ENCODE results near the gene DZIP1. TPM values are rescaled to one million over a fixed set of nuclear protein-coding genes. Genes with fewer than 3 reads are reported as not detected.
A peak's percentile ranks its signal among the peaks of the same experiment; 100 is the strongest.
"Not testable (repeated sequence)": the region's sequence is repeated elsewhere in the genome, so short reads cannot be mapped to it uniquely, and the experiment has no call there.

The DZIP1 gene, protein sequence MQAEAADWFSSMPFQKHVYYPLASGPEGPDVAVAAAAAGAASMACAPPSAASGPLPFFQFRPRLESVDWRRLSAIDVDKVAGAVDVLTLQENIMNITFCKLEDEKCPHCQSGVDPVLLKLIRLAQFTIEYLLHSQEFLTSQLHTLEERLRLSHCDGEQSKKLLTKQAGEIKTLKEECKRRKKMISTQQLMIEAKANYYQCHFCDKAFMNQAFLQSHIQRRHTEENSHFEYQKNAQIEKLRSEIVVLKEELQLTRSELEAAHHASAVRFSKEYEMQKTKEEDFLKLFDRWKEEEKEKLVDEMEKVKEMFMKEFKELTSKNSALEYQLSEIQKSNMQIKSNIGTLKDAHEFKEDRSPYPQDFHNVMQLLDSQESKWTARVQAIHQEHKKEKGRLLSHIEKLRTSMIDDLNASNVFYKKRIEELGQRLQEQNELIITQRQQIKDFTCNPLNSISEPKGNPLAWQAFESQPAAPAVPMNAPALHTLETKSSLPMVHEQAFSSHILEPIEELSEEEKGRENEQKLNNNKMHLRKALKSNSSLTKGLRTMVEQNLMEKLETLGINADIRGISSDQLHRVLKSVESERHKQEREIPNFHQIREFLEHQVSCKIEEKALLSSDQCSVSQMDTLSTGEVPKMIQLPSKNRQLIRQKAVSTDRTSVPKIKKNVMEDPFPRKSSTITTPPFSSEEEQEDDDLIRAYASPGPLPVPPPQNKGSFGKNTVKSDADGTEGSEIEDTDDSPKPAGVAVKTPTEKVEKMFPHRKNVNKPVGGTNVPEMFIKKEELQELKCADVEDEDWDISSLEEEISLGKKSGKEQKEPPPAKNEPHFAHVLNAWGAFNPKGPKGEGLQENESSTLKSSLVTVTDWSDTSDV
- polyA plus RNA-seq (2013, experiment 1 of 4) = 49.8 TPM
- polyA plus RNA-seq (2013, experiment 2 of 4) = 49.6 TPM
- polyA plus RNA-seq (2013, experiment 3 of 4) = 50.0 TPM
- 52.2 TPM for polyA plus RNA-seq (2013, experiment 4 of 4)

DNA sequence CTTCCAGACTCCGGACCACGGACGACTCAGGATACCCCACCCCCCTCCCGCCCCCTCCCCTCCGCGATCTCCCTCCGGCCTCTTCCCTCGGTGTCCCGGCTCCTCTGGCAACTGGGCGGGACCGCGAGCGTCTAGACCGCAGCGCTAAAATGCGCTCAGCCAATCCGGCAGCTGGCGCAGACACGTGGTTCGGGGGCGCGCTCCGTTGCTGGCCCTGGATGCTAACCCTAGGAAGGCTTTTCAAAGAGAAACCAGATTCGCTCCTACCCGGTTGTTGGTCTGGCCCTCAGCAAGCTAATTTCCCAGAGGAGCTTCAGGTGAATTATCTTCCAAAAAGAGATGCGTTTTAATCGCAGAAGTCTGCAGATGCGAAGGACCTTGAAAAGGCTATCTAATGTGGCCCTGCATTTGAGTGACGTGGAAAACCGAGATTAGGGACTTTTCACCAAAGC, at the start of gene DZIP1:
Gene DZIP1 (minus strand): TSS at position 106 of the 452 bp plus-strand sequence. CDS start 2,677 bp downstream, outside the sequence.
- Histone ChIP-seq H3K4me1 (ENCODE audit: control insufficient read depth, insufficient read depth, low read length) (peaks cover 14% of the 10 kb centered on the region), H3K4me3 (ENCODE audit: insufficient read depth, low read depth, low read length) (peak within 1 kb of the TSS; percentile 77), H3K27ac (ENCODE audit: insufficient read depth, low read depth, low read length, poor library complexity, severe bottlenecking) (peak within 1 kb of the TSS; percentile 82), H3K36me3 (ENCODE audit: control insufficient read depth, insufficient read depth, low read length) (peaks cover 5% of the 10 kb centered on the region), H3K27me3 (ENCODE audit: control insufficient read depth, insufficient read depth, low read length, poor library complexity, severe bottlenecking) (no peaks in the 10 kb centered on the region), H3K9me3 (ENCODE audit: control insufficient read depth, low read length) (no peaks in the 10 kb centered on the region)
- 7% methylated on average over 28 to 30 of the region's 30 CpGs for WGBS, 2 experiments

DNA sequence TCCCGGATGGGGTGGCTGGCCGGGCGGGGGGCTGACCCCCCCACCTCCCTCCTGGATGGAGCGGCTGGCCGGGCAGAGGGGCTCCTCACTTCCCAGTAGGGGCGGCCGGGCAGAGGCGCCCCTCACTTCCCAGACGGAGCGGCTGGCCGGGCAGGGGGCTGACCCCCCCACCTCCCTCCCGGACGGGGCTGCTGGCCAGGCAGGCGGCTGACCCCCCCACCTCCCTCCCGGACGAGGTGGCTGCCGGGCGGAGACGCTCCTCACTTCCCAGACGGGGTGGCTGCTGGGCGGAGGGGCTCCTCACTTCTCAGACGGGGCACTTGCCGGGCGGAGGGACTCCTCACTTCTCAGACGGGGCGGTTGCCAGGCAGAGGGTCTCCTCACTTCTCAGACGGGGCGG, 46.5 kb upstream of the DZIP1 start:
- 95% methylated on average over 28 of the region's 28 CpGs for WGBS, 2 experiments
- not testable (repeated sequence) for H3K9me3 ChIP-seq (ENCODE audit: control insufficient read depth, low read length); H3K36me3 ChIP-seq (ENCODE audit: control insufficient read depth, insufficient read depth, low read length); H3K27ac ChIP-seq (ENCODE audit: insufficient read depth, low read depth, low read length, poor library complexity, severe bottlenecking); H3K27me3 ChIP-seq (ENCODE audit: control insufficient read depth, insufficient read depth, low read length, poor library complexity, severe bottlenecking); H3K4me3 ChIP-seq (ENCODE audit: insufficient read depth, low read depth, low read length); H3K4me1 ChIP-seq (ENCODE audit: control insufficient read depth, insufficient read depth, low read length)

DNA sequence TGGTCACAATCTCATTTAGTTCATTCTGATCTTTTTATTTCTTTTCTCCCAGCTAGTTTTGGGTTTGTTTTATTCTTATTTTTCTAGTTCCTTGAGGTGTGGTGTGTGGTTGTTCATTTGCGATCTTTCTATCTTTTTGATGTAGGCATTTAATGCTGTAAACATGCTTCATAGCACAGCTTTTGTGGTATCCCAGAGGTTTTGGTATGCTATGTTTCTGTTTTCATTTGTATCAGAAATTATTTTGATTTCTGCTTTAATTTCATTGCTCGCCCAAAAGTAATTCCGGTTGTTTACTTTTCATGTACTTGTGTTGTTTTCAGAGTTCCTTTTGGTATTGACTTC, 45.0 kb upstream of the DZIP1 start:
- WGBS, 2 experiments = 95 to 97% methylated on average over 3 of the region's 3 CpGs
- Histone ChIP-seq H3K27me3 (ENCODE audit: control insufficient read depth, insufficient read depth, low read length, poor library complexity, severe bottlenecking) (no peaks in the 10 kb centered on the region), H3K9me3 (ENCODE audit: control insufficient read depth, low read length) (no peaks in the 10 kb centered on the region), H3K4me1 (ENCODE audit: control insufficient read depth, insufficient read depth, low read length) (no peaks in the 10 kb centered on the region), H3K36me3 (ENCODE audit: control insufficient read depth, insufficient read depth, low read length) (no peaks in the 10 kb centered on the region), H3K27ac (ENCODE audit: insufficient read depth, low read depth, low read length, poor library complexity, severe bottlenecking) (no peak overlapping the region), H3K4me3 (ENCODE audit: insufficient read depth, low read depth, low read length) (no peak overlapping the region)

DNA sequence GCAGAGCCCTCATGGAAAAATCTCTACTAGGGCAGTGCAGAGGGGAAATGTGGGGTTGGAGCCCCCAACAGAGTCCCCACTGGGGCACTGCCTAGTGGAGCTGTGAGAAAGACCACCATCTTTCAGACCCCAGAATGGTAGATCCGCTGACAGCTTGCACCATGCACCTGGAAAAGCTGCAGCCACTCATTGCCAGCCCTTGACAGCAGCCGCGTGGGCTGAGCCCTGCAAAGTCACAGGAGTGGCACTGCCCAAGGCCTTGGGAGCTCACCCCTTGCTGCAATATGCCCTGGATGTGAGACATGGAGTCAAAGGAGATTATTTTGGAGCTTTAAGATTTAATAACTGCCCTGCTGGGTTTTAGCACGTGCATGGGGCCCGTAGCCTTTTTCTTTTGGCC, 40.5 kb upstream of the DZIP1 start:
- not testable (repeated sequence) for H3K27ac ChIP-seq (ENCODE audit: insufficient read depth, low read depth, low read length, poor library complexity, severe bottlenecking); H3K27me3 ChIP-seq (ENCODE audit: control insufficient read depth, insufficient read depth, low read length, poor library complexity, severe bottlenecking); H3K4me1 ChIP-seq (ENCODE audit: control insufficient read depth, insufficient read depth, low read length); H3K9me3 ChIP-seq (ENCODE audit: control insufficient read depth, low read length); H3K36me3 ChIP-seq (ENCODE audit: control insufficient read depth, insufficient read depth, low read length); H3K4me3 ChIP-seq (ENCODE audit: insufficient read depth, low read depth, low read length)
- 82 to 95% methylated on average over 5 of the region's 5 CpGs for WGBS, 2 experiments

DNA sequence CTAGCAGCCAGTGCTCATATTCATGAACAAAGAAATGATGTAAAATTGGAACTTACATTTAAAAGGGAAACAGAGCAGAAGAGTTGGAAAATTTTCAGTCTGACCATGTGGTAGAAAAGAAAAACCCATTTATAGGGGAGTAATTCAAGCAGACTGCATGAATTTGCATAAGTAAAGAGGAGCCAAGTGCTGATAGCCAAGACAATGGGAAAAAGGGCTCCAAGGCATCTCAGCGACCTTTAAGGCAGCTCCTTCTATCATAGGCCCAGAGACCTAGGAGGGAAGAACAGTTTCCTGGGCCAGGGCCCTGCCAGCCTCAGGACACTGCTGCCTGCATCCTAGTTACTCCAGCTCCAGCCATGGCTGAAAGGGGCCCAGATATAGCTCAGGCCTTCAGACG, 39.9 kb upstream of the DZIP1 start:
- Histone ChIP-seq H3K4me3 (ENCODE audit: insufficient read depth, low read depth, low read length) (no peak overlapping the region), H3K4me1 (ENCODE audit: control insufficient read depth, insufficient read depth, low read length) (no peaks in the 10 kb centered on the region), H3K36me3 (ENCODE audit: control insufficient read depth, insufficient read depth, low read length) (no peaks in the 10 kb centered on the region), H3K27me3 (ENCODE audit: control insufficient read depth, insufficient read depth, low read length, poor library complexity, severe bottlenecking) (no peaks in the 10 kb centered on the region), H3K9me3 (ENCODE audit: control insufficient read depth, low read length) (no peaks in the 10 kb centered on the region), H3K27ac (ENCODE audit: insufficient read depth, low read depth, low read length, poor library complexity, severe bottlenecking) (no peak overlapping the region)
- WGBS, 2 experiments = 61 to 66% methylated on average over 2 of the region's 2 CpGs

DNA sequence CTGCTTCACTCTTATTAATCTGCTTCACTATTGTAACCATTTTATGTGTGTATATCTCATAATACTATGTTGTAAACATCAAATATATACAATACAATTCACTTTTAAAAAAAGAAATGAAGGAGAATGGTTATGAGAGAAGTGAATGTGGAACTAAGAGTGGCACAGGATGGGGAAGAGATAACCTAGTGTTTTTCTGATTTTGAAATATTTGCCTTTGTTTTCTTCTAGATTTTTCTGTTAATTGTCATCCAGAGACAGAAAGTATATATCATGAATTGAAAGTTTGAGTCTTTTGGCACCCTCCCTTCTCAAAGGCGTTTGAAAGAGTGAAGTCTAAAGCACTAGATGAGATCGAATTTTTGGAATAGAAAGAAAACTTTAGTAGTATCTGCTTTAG, 35.2 kb upstream of the DZIP1 start:
- H3K4me1 ChIP-seq (ENCODE audit: control insufficient read depth, insufficient read depth, low read length) = no peaks in the 10 kb centered on the region
- H3K27me3 ChIP-seq (ENCODE audit: control insufficient read depth, insufficient read depth, low read length, poor library complexity, severe bottlenecking) = peaks cover 7% of the 10 kb centered on the region
- WGBS, 2 experiments = 83 to 95% methylated on average over 2 of the region's 2 CpGs
- no peaks in the 10 kb centered on the region for H3K9me3 ChIP-seq (ENCODE audit: control insufficient read depth, low read length)
- H3K4me3 ChIP-seq (ENCODE audit: insufficient read depth, low read depth, low read length) = no peak overlapping the region
- no peaks in the 10 kb centered on the region for H3K36me3 ChIP-seq (ENCODE audit: control insufficient read depth, insufficient read depth, low read length)
- H3K27ac ChIP-seq (ENCODE audit: insufficient read depth, low read depth, low read length, poor library complexity, severe bottlenecking) = no peak overlapping the region

DNA sequence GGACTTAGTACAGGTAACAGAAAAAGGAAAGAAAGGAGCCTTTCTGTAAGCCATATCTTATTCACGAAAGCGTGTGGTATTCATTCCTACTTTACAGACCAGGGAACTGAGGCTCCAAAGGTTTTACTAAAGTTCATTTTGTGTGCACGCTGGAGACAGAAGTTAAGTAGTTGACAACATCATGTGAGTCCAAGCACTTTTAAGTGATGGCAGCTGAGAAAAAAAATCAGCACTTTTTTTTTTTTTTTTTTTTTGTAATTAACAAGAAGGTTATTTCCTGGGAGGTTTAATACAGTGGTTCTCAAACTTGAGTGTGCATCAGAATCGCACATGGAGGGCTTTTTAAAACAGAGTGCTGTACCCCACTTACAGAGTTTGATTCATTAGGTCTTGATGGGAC, 34.5 kb upstream of the DZIP1 start:
- Histone ChIP-seq H3K9me3 (ENCODE audit: control insufficient read depth, low read length) (no peaks in the 10 kb centered on the region), H3K36me3 (ENCODE audit: control insufficient read depth, insufficient read depth, low read length) (no peaks in the 10 kb centered on the region), H3K4me1 (ENCODE audit: control insufficient read depth, insufficient read depth, low read length) (no peaks in the 10 kb centered on the region), H3K27me3 (ENCODE audit: control insufficient read depth, insufficient read depth, low read length, poor library complexity, severe bottlenecking) (peaks cover 7% of the 10 kb centered on the region), H3K4me3 (ENCODE audit: insufficient read depth, low read depth, low read length) (no peak overlapping the region), H3K27ac (ENCODE audit: insufficient read depth, low read depth, low read length, poor library complexity, severe bottlenecking) (no peak overlapping the region)
- WGBS, 2 experiments = 89 to 94% methylated on average over 4 of the region's 4 CpGs

DNA sequence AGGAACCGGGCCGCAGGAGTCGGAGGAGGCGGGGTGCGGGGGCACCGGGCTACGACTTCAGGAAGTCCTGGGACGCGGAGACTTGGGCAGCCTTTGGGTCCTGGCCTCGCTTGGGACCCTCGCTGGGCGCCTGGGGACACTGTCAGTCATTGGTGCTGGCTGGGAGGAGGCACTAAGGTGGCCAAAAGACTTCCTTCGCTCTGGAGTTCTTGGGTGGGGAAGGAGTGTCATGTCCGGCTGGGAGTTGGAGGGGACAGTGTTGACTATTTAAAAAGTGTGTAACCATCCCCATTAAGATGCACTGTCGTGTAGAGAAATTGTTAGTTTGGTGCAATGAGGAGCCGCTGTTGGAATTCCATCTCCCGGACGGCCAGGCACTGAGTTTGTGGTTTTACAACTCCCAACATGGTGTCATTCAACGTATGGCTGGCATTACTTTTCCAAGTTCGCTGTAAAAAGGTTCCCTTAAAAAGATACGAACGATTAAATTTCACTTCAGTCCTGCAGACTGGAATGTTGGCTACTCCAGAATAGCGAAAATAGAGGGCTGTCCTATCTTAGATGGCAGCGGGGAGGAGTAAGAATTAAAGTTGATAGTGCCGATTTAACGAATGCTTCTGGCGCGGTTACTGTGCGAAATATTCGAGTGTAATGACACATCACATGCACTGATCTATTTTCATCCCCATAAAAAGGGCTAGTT, 33.2 kb upstream of the DZIP1 start:
- no peaks in the 10 kb centered on the region for H3K4me1 ChIP-seq (ENCODE audit: control insufficient read depth, insufficient read depth, low read length)
- H3K27me3 ChIP-seq (ENCODE audit: control insufficient read depth, insufficient read depth, low read length, poor library complexity, severe bottlenecking) = peaks cover 7% of the 10 kb centered on the region
- WGBS, 2 experiments = 2 to 4% methylated on average over 30 of the region's 30 CpGs
- H3K4me3 ChIP-seq (ENCODE audit: insufficient read depth, low read depth, low read length) = peak overlapping the region; percentile 83
- no peaks in the 10 kb centered on the region for H3K9me3 ChIP-seq (ENCODE audit: control insufficient read depth, low read length)
- no peak overlapping the region for H3K27ac ChIP-seq (ENCODE audit: insufficient read depth, low read depth, low read length, poor library complexity, severe bottlenecking)
- H3K36me3 ChIP-seq (ENCODE audit: control insufficient read depth, insufficient read depth, low read length) = no peaks in the 10 kb centered on the region

DNA sequence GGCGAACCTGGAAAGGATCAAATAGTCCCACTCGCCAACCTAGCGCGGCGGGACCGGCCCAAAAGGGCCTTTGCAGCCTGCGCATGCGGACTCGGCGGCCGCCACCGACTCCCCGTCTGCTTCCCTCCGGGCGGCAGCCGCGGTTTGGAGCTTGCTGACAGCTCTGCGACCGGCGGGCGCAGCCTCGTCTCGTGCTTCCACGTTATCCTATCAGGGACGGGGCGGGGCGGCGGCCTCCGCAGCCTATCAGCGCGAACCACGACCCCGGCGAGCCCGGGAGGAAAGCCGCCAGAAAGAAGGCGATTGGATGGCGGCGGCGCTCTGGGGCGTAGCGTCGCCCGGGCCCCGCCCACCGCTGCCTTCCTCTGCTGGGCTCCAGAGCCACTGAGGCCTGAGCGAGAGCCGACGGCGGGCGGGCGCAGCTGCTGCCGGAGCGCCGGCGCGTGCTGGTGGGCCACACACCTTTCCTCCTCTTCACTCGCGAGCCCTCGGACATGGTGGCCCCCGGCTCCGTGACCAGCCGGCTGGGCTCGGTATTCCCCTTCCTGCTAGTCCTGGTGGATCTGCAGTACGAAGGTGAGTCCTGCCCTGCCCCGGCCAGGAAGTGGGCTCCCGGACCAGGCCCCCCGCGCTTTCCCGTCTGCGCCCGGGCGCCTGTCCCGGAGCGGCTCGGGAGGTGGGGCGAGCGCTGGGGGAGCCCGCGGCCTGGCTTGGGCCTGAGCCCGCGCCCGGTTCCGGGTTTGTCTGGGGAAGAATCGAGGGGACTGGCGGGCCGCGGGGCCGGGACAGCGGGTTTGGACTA, 32.5 kb upstream of the DZIP1 start, which contains the start of gene DNAJC3:
Gene DNAJC3 (plus strand): TSS at position 378 of the 802 bp plus-strand sequence. CDS start 117 bp downstream, at position 495.
- Histone ChIP-seq H3K4me1 (ENCODE audit: control insufficient read depth, insufficient read depth, low read length) (no peaks in the 10 kb centered on the region), H3K27me3 (ENCODE audit: control insufficient read depth, insufficient read depth, low read length, poor library complexity, severe bottlenecking) (peaks cover 7% of the 10 kb centered on the region), H3K4me3 (ENCODE audit: insufficient read depth, low read depth, low read length) (peak within 1 kb of the TSS; percentile 83), H3K36me3 (ENCODE audit: control insufficient read depth, insufficient read depth, low read length) (no peaks in the 10 kb centered on the region), H3K9me3 (ENCODE audit: control insufficient read depth, low read length) (no peaks in the 10 kb centered on the region), H3K27ac (ENCODE audit: insufficient read depth, low read depth, low read length, poor library complexity, severe bottlenecking) (peak within 1 kb of the TSS; percentile 76)
- 0% methylated on average over 90 of the region's 90 CpGs for WGBS, 2 experiments

All from ectodermal cell (in vitro differentiated cells).